PFSK-1 (cell line): ENCODE measurements around the gene KRTAP10-10.

Experiments used
- FOXP2 ChIP-seq: optimal IDR thresholded peaks from 2 replicates; pipeline ENCODE3; 2011; ENCODE audit warnings: borderline replicate concordance, control low read depth, inconsistent platforms; ENCODE audit not compliant: insufficient read depth; ENCODE audit errors: extremely low read length, extremely low read depth
- POLR2AphosphoS5 ChIP-seq: IDR thresholded peaks from 2 replicates; pipeline ENCODE4 v1.6.1; 2012; ENCODE audit warnings: low read depth, mild to moderate bottlenecking, control low read depth, low read length, moderate library complexity
- SIN3A ChIP-seq: IDR thresholded peaks from 2 replicates; pipeline ENCODE4 v1.6.1; 2012; ENCODE audit warnings: mild to moderate bottlenecking, low read length, moderate library complexity, borderline replicate concordance; ENCODE audit not compliant: insufficient read depth
- TAF1 ChIP-seq: IDR thresholded peaks from 2 replicates; pipeline ENCODE4 v1.6.1; 2012; ENCODE audit warnings: low read length, control low read depth, borderline replicate concordance; ENCODE audit not compliant: insufficient read depth
- TF ChIP-seq, protein P1 (sequence below), 2 experiments: IDR thresholded peaks; 2 replicates each; pipeline versions ENCODE4 v1.6.1 to v1.8.0; 2011 to 2012; ENCODE audit warnings: low read depth in 2 of 2, low read length in 2 of 2, control low read depth in 1 of 2, inconsistent platforms in 1 of 2, mild to moderate bottlenecking in 1 of 2, moderate library complexity in 1 of 2; ENCODE audit not compliant: insufficient read depth in 1 of 2

Gene KRTAP10-10

DNA sequence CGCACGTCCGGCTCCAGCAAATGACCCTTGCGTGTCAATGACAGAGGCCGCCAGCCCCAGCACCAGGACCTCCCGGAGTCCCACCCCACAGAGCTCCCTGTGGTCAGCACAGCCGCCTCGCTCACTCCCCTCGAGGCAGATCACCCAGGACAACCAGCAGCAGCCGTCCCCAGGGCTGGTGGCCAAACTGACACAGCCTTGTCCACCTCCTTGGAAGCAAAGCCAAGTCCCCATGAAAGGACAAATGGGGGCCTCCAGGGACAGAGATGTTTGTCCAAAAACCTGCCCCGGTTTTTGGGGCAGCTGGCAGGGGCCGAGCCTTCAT, 2.1 kb downstream of the KRTAP10-10 start:
- TF ChIP-seq, protein P1, sequence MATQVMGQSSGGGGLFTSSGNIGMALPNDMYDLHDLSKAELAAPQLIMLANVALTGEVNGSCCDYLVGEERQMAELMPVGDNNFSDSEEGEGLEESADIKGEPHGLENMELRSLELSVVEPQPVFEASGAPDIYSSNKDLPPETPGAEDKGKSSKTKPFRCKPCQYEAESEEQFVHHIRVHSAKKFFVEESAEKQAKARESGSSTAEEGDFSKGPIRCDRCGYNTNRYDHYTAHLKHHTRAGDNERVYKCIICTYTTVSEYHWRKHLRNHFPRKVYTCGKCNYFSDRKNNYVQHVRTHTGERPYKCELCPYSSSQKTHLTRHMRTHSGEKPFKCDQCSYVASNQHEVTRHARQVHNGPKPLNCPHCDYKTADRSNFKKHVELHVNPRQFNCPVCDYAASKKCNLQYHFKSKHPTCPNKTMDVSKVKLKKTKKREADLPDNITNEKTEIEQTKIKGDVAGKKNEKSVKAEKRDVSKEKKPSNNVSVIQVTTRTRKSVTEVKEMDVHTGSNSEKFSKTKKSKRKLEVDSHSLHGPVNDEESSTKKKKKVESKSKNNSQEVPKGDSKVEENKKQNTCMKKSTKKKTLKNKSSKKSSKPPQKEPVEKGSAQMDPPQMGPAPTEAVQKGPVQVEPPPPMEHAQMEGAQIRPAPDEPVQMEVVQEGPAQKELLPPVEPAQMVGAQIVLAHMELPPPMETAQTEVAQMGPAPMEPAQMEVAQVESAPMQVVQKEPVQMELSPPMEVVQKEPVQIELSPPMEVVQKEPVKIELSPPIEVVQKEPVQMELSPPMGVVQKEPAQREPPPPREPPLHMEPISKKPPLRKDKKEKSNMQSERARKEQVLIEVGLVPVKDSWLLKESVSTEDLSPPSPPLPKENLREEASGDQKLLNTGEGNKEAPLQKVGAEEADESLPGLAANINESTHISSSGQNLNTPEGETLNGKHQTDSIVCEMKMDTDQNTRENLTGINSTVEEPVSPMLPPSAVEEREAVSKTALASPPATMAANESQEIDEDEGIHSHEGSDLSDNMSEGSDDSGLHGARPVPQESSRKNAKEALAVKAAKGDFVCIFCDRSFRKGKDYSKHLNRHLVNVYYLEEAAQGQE (IDR thresholded peaks at IDR 0.05; ENCODE audit: insufficient read depth in 1 of 2, low read depth in 2 of 2, low read length in 2 of 2) = no peak
- no peak for TF ChIP-seq FOXP2
- no peak for TF ChIP-seq SIN3A
- TF ChIP-seq TAF1 = no peak
- TF ChIP-seq POLR2AphosphoS5 = no peak

DNA sequence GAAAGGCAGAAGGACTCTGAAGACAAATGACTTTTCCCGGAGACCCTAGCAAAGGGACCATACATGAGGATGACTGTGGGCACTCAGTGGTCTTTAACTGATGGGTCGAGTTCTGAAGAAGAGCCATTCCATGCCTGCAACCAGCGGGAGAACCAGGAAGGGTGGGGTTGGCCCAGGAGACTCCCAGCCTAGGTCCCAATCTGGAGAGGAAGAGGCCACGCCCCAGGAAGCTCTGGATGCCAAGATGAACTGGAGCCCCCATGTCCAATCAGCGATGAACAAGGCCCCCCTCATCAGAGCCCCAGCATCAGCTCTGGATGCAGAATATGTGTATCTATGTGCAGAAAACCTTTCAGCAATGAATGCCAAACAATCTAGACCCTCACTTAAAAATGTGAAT, 3.6 kb downstream of the KRTAP10-10 start:
- TF ChIP-seq FOXP2 (no peak), SIN3A (no peak), TAF1 (no peak), POLR2AphosphoS5 (no peak)
- TF ChIP-seq, protein P1 (IDR thresholded peaks at IDR 0.05; ENCODE audit: insufficient read depth in 1 of 2, low read depth in 2 of 2, low read length in 2 of 2) = no peak

DNA sequence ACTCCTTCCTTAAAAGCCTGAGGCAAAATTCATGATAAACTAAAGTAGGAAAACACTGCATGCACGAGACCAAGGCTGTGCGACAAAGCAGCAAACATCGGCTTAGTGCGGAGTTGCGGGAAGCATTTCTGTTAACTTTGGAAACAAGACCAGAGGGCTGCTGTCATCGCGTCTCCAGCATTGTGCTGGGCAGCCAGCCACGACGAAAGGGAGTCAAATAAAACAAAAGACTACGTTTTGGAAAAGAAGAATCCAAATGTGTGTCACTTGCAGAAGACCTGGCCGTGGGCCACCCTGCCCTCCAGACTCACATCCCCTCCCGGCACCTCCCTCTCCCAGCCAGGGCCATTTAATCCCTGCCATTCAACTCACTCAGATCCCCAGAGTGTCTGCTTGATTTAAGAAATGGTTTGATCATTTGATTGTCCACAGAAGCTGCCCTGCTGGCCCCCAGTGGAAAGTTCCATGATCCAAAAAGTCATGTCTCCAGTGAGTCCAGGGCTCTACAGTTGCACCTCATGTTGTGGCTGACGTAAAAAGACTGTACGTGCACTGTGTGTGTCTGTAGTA, 6.7 kb downstream of the KRTAP10-10 start:
- TF ChIP-seq SIN3A (no peak), TAF1 (no peak), POLR2AphosphoS5 (no peak), FOXP2 (no peak)
- TF ChIP-seq, protein P1 (IDR thresholded peaks at IDR 0.05; ENCODE audit: insufficient read depth in 1 of 2, low read depth in 2 of 2, low read length in 2 of 2) = no peak

DNA sequence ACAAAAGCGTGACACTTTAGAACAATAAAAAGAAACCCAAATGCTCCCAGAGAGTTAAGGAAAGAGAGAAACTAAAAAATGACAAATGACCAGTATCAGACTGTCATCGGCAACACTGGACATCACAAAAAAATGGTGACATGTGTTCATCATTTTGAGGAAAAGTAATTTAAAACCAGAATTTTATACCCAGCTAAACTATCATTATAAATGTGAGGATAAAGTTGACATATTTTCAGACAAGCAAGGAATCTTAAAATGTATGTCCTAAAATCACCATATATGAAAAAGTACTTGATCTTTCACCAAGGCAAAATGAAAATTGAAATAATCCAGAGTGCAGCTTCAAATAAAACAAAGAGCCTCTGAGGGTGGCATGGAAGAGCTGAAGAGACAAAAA, 7.7 kb downstream of the KRTAP10-10 start:
- TF ChIP-seq, protein P1 (IDR thresholded peaks at IDR 0.05; ENCODE audit: insufficient read depth in 1 of 2, low read depth in 2 of 2, low read length in 2 of 2) = no peak
- TF ChIP-seq SIN3A = no peak
- TF ChIP-seq FOXP2 = no peak
- no peak for TF ChIP-seq POLR2AphosphoS5
- TF ChIP-seq TAF1 = no peak
